H9 (cell line): ENCODE data around the gene GJD4. TPM values are rescaled to one million over a fixed set of nuclear protein-coding genes. Genes with fewer than 3 reads are reported as not detected.

Source experiments
- DNase-seq: peaks from one replicate; pipeline ENCODE4 v3.0.0-alpha.2; 2017
- H2AFZ ChIP-seq: one replicate; pipeline ENCODE4 v1.6.1; 2013; ENCODE audit warnings: mild to moderate bottlenecking, low read length, control low read depth, moderate library complexity
- H2AK5ac ChIP-seq: 2 replicates; pipeline ENCODE4 v1.6.1; 2013; ENCODE audit warnings: low read length, control low read depth, mixed read lengths; ENCODE audit not compliant: insufficient read length
- H2BK120ac ChIP-seq: one replicate; pipeline ENCODE4 v1.6.1; 2013; ENCODE audit warnings: low read depth, mild to moderate bottlenecking, low read length, control low read depth, inconsistent platforms; ENCODE audit not compliant: poor library complexity, severe bottlenecking
- H2BK12ac ChIP-seq: 2 replicates; pipeline ENCODE4 v1.6.1; 2013; ENCODE audit warnings: low read length, control low read depth, mixed read lengths, low read depth; ENCODE audit not compliant: insufficient read length
- H2BK15ac ChIP-seq: 2 replicates; pipeline ENCODE4 v1.6.1; 2013; ENCODE audit warnings: low read depth, low read length, control low read depth
- H2BK20ac ChIP-seq: one replicate; pipeline ENCODE4 v1.6.1; 2013; ENCODE audit warnings: low read depth, mild to moderate bottlenecking, low read length, control low read depth, inconsistent platforms; ENCODE audit not compliant: poor library complexity, severe bottlenecking
- H2BK5ac ChIP-seq: 2 replicates; pipeline ENCODE4 v1.6.1; 2013; ENCODE audit warnings: low read length, control low read depth, mixed read lengths; ENCODE audit not compliant: insufficient read length
- H3K14ac ChIP-seq: 2 replicates; pipeline ENCODE4 v1.6.1; 2013; ENCODE audit warnings: low read length, control low read depth; ENCODE audit not compliant: insufficient read depth
- H3K18ac ChIP-seq: 2 replicates; pipeline ENCODE4 v1.6.1; 2013; ENCODE audit warnings: low read depth, mild to moderate bottlenecking, mixed read lengths, low read length, control low read depth; ENCODE audit not compliant: insufficient read length
- H3K23ac ChIP-seq: 2 replicates; pipeline ENCODE4 v1.6.1; 2013; ENCODE audit warnings: low read length, control low read depth, mixed read lengths, low read depth; ENCODE audit not compliant: insufficient read length
- H3K23me2 ChIP-seq: 2 replicates; pipeline ENCODE4 v1.6.1; 2013; ENCODE audit warnings: low read depth, mild to moderate bottlenecking, mixed read lengths, low read length, control low read depth; ENCODE audit not compliant: insufficient read length, poor library complexity, severe bottlenecking
- H3K27ac ChIP-seq: 2 replicates; pipeline ENCODE4 v1.5.1; 2013; ENCODE audit warnings: low read length, control low read depth, mixed read lengths, low read depth; ENCODE audit not compliant: insufficient read length
- H3K27me3 ChIP-seq: 2 replicates; pipeline ENCODE4 v1.6.1; 2013; ENCODE audit warnings: low read length, control low read depth, inconsistent platforms; ENCODE audit not compliant: insufficient read depth
- H3K4ac ChIP-seq: 2 replicates; pipeline ENCODE4 v1.6.1; 2013; ENCODE audit warnings: low read depth, mild to moderate bottlenecking, control low read depth, inconsistent platforms, low read length, moderate library complexity
- H3K4me1 ChIP-seq: 2 replicates; pipeline ENCODE4 v1.6.1; 2013; ENCODE audit warnings: low read length, control low read depth, inconsistent platforms; ENCODE audit not compliant: insufficient read depth
- H3K4me2 ChIP-seq: 2 replicates; pipeline ENCODE4 v1.6.1; 2013; ENCODE audit warnings: low read length, control low read depth, mixed read lengths; ENCODE audit not compliant: insufficient read length, insufficient read depth
- H3K56ac ChIP-seq: 2 replicates; pipeline ENCODE4 v1.6.1; 2013; ENCODE audit warnings: low read depth, mild to moderate bottlenecking, mixed read lengths, low read length, control low read depth; ENCODE audit not compliant: insufficient read length
- H3K79me1 ChIP-seq: 2 replicates; pipeline ENCODE4 v1.6.1; 2013; ENCODE audit warnings: low read depth, mild to moderate bottlenecking, moderate library complexity, low read length, control low read depth, inconsistent platforms; ENCODE audit not compliant: insufficient read depth, poor library complexity, severe bottlenecking
- H3K79me2 ChIP-seq: 2 replicates; pipeline ENCODE4 v1.6.1; 2013; ENCODE audit warnings: low read length, control low read depth, inconsistent platforms; ENCODE audit not compliant: insufficient read depth
- H3K9ac ChIP-seq: 2 replicates; pipeline ENCODE4 v1.6.1; 2013; ENCODE audit warnings: low read length, control low read depth, mixed read lengths; ENCODE audit not compliant: insufficient read length; ENCODE audit errors: extremely low read depth
- H3K9me3 ChIP-seq: one replicate; pipeline ENCODE4 v1.6.1; 2013; ENCODE audit warnings: low read depth, low read length, inconsistent platforms; ENCODE audit not compliant: control insufficient read depth
- H3T11ph ChIP-seq: one replicate; pipeline ENCODE4 v1.6.1; 2013; ENCODE audit warnings: mild to moderate bottlenecking, low read length, control low read depth, inconsistent platforms
- H4K20me1 ChIP-seq: one replicate; pipeline ENCODE4 v1.6.1; 2013; ENCODE audit not compliant: control insufficient read depth, insufficient read length, insufficient read depth
- H4K5ac ChIP-seq: 2 replicates; pipeline ENCODE4 v1.6.1; 2013; ENCODE audit warnings: low read depth, mild to moderate bottlenecking, mixed read lengths, low read length, control low read depth; ENCODE audit not compliant: insufficient read length
- H4K8ac ChIP-seq: replicated peaks from 2 replicates; pipeline ENCODE4 v1.6.1; 2013; ENCODE audit warnings: low read length, control low read depth, mixed read lengths, low read depth; ENCODE audit not compliant: insufficient read length
- H4K91ac ChIP-seq: 2 replicates; pipeline ENCODE4 v1.6.1; 2013; ENCODE audit warnings: low read depth, mild to moderate bottlenecking, moderate library complexity, mixed read lengths, low read length, control low read depth; ENCODE audit not compliant: insufficient read length
- H3K27ac Mint-ChIP-seq, 3 experiments: 2 replicates in 2 of 3; 3 replicates in 1 of 3; pipeline ENCODE4 v1.8.0; 2020 to 2021; ENCODE audit warnings: mixed read lengths in 3 of 3, mild to moderate bottlenecking in 1 of 3, moderate library complexity in 1 of 3
- H3K27me3 Mint-ChIP-seq: 2 replicates; pipeline ENCODE4 v1.8.0; 2021; ENCODE audit warnings: low read depth, mild to moderate bottlenecking, moderate library complexity, mixed read lengths
- H3K36me3 Mint-ChIP-seq, 3 experiments: 2 replicates in 2 of 3; 3 replicates in 1 of 3; pipeline ENCODE4 v1.8.0; 2020 to 2021; ENCODE audit warnings: low read depth in 3 of 3, mixed read lengths in 3 of 3; ENCODE audit not compliant: insufficient read depth in 1 of 3
- H3K4me1 Mint-ChIP-seq, 2 experiments: 2 replicates each; pipeline ENCODE4 v1.8.0; 2020; ENCODE audit warnings: mixed read lengths in 2 of 2
- H3K4me3 Mint-ChIP-seq, 2 experiments: 2 replicates in 1 of 2; 3 replicates in 1 of 2; pipeline ENCODE4 v1.8.0; 2020 to 2021; ENCODE audit warnings: mild to moderate bottlenecking in 2 of 2, mixed read lengths in 2 of 2, moderate library complexity in 1 of 2
- H3K9me3 Mint-ChIP-seq, 2 experiments: 2 replicates in 1 of 2; 3 replicates in 1 of 2; pipeline ENCODE4 v1.8.0; 2020; ENCODE audit warnings: mild to moderate bottlenecking in 2 of 2, mixed read lengths in 2 of 2, moderate library complexity in 1 of 2
- WGBS: extraction: QIAGEN DNeasy Blood & Tissue Kit; methylation state at CpG from one replicate; pipeline ENCODE4 v1.1.7; 2013; ENCODE audit warnings: missing lambda C conversion rate, low lambda C conversion rate, mixed read lengths; ENCODE audit not compliant: insufficient read length; ENCODE audit errors: extremely low coverage; 5-methylcytosine and 5-hydroxymethylcytosine counted together
- total RNA-seq: library from RNA; stranded (reverse); gene quantifications from 2 replicates; pipeline ENCODE4 v1.2.1, GENCODE V29; 2021
- TF ChIP-seq, protein P1 (sequence below): fragments of 200-600 bp; sonication (generic); conservative IDR thresholded peaks from 3 replicates; pipeline ENCODE4 v1.8.0; 2021; ENCODE audit warnings: antibody characterized with exemption, mild to moderate bottlenecking

The GJD4 gene
- total RNA-seq, 1 experiment from 2014 or later, result not detected

DNA sequence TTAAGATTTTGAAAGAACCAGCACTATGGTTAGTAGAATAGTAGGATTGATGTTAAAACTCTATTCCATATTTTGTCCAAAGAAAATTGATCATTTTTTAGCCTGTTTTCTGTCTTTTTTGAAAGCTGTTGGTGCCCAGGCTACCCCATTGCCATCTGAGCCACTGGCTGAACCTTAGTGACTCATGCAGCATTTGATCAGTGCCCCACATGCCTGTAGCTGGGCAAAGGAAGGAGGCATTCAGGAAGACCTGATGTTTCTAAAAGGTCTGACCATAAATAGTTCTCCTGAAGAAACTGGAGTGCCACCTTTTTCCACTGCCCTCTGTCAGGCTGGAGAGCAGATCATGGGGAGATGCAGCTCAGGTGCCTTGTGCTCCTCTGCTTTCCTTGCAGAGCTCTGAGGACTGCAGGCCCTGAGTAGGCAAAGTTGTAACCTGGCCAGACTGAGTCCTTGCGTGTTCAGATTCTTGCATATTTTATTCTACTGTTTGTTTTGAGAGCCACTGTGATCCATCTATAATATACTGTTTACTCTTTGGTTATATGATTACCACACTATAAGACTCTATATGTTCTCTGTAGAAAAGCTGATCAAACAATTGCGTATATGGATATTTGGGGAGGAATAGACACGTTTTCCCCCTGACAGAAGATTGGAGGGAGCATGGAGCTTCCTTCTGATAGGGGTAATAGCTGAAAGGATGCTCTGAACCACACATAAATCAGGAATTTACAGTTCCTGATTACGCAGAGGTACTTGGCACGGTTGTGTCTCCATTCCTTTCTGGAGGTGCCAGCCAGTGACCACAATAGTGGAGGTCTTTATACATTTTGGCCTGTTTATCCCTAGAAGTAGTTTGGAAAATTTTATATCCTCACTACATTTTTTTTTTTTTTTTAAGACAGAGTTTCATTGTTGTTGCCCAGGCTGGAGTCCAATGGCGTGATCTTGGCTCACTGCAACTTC, 48.9 kb upstream of the GJD4 start:
- no peak overlapping the region for H3T11ph ChIP-seq
- H4K20me1 ChIP-seq, result no peaks in the 10 kb centered on the region
- no peak overlapping the region for H4K8ac ChIP-seq
- no peak overlapping the region for H2BK15ac ChIP-seq
- H3K79me1 ChIP-seq, result no peaks in the 10 kb centered on the region
- no peak overlapping the region for H4K91ac ChIP-seq
- no peak overlapping the region for H3K4me2 ChIP-seq
- H3K36me3 Mint-ChIP-seq, result peaks cover 0 to 1% (median 0%) of the 10 kb centered on the region in 3 experiments; a peak in 5 of 7 replicates
- H3K27ac Mint-ChIP-seq, result peak overlapping the region in 1 of 3 experiments; percentile 20; a peak in 1 of 7 replicates
- no peak overlapping the region for H3K56ac ChIP-seq
- no peak overlapping the region for H3K27ac ChIP-seq
- H2BK5ac ChIP-seq, result no peak overlapping the region
- H3K9ac ChIP-seq, result no peak overlapping the region
- no peak overlapping the region for H2AFZ ChIP-seq
- H2BK12ac ChIP-seq, result no peak overlapping the region
- H2BK120ac ChIP-seq, result no peak overlapping the region
- no peak overlapping the region for H4K5ac ChIP-seq
- WGBS, result no CpG with 5 or more reads among the region's 6 CpGs
- H2BK20ac ChIP-seq, result no peak overlapping the region
- TF ChIP-seq, protein P1, sequence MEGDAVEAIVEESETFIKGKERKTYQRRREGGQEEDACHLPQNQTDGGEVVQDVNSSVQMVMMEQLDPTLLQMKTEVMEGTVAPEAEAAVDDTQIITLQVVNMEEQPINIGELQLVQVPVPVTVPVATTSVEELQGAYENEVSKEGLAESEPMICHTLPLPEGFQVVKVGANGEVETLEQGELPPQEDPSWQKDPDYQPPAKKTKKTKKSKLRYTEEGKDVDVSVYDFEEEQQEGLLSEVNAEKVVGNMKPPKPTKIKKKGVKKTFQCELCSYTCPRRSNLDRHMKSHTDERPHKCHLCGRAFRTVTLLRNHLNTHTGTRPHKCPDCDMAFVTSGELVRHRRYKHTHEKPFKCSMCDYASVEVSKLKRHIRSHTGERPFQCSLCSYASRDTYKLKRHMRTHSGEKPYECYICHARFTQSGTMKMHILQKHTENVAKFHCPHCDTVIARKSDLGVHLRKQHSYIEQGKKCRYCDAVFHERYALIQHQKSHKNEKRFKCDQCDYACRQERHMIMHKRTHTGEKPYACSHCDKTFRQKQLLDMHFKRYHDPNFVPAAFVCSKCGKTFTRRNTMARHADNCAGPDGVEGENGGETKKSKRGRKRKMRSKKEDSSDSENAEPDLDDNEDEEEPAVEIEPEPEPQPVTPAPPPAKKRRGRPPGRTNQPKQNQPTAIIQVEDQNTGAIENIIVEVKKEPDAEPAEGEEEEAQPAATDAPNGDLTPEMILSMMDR, result no peak
- no peaks in the 10 kb centered on the region for H3K9me3 Mint-ChIP-seq
- no peaks in the 10 kb centered on the region for H3K27me3 ChIP-seq
- no peak overlapping the region for H3K4me3 Mint-ChIP-seq
- no peak overlapping the region for H2AK5ac ChIP-seq
- H3K27me3 Mint-ChIP-seq, result no peaks in the 10 kb centered on the region
- no peak overlapping the region for H3K4ac ChIP-seq
- no peaks in the 10 kb centered on the region for H3K9me3 ChIP-seq
- H3K18ac ChIP-seq, result no peak overlapping the region
- peaks cover 6 to 10% of the 10 kb centered on the region in 2 experiments for H3K4me1 Mint-ChIP-seq
- H3K23me2 ChIP-seq, result no peaks in the 10 kb centered on the region
- H3K79me2 ChIP-seq, result no peaks in the 10 kb centered on the region
- no peak overlapping the region for H3K14ac ChIP-seq
- DNase-seq, result no peak
- no peak overlapping the region for H3K23ac ChIP-seq
- H3K4me1 ChIP-seq, result no peaks in the 10 kb centered on the region
